Measurements from ENCODE around the gene NAPEPLD.
"Not testable (repeated sequence)": the region's sequence is repeated elsewhere in the genome, so short reads cannot be mapped to it uniquely, and the experiment has no call there.

Gene NAPEPLD

GRCh38 chr7:103059471-103059870 is 89.4 kb downstream of the NAPEPLD start:
- Histone ChIP-seq H3K36me3 (ENCODE audit: control insufficient read depth in 2 of 2, insufficient read depth in 2 of 2, low read length in 2 of 2) (no peaks in the 10 kb centered on the region), H3K4me3 (ENCODE audit: low read length in 2 of 2) (no peak overlapping the region)

GRCh38 chr7:103058122-103058521 is 90.8 kb downstream of the NAPEPLD start:
- Histone ChIP-seq H3K36me3 (ENCODE audit: control insufficient read depth in 2 of 2, insufficient read depth in 2 of 2, low read length in 2 of 2) (no peaks in the 10 kb centered on the region), H3K4me3 (ENCODE audit: low read length in 2 of 2) (no peak overlapping the region), H3K27ac (ENCODE audit: low read length) (no peak overlapping the region), H3K4me1 (ENCODE audit: control insufficient read depth, insufficient read depth, low read length) (no peaks in the 10 kb centered on the region), H3K9me3 (ENCODE audit: control insufficient read depth in 2 of 2, low read length in 2 of 2) (no peaks in the 10 kb centered on the region), H3K27me3 (ENCODE audit: control insufficient read depth in 1 of 2, insufficient read depth in 2 of 2, low read length in 2 of 2) (no peaks in the 10 kb centered on the region), H3K9ac (ENCODE audit: low read length in 2 of 2) (no peak overlapping the region)

More at GRCh38 chr7:103059471-103059870, 89.4 kb downstream of the NAPEPLD start:
- Histone ChIP-seq H3K27me3 (ENCODE audit: control insufficient read depth in 1 of 2, insufficient read depth in 2 of 2, low read length in 2 of 2) (no peaks in the 10 kb centered on the region), H3K9ac (ENCODE audit: low read length in 2 of 2) (no peak overlapping the region), H3K27ac (ENCODE audit: low read length) (no peak overlapping the region), H3K4me1 (ENCODE audit: control insufficient read depth, insufficient read depth, low read length) (no peaks in the 10 kb centered on the region), H3K9me3 (ENCODE audit: control insufficient read depth in 2 of 2, low read length in 2 of 2) (no peaks in the 10 kb centered on the region)

- not testable (repeated sequence) for H3K9me3 ChIP-seq (ENCODE audit: control insufficient read depth in 2 of 2, low read length in 2 of 2)
Observed at GRCh38 chr7:103056006-103056405, 92.9 kb downstream of the NAPEPLD start.

GRCh38 chr7:103051519-103051918 is 97.4 kb downstream of the NAPEPLD start:
- Histone ChIP-seq H3K9me3 (ENCODE audit: control insufficient read depth in 2 of 2, low read length in 2 of 2) (no peaks in the 10 kb centered on the region), H3K4me1 (ENCODE audit: control insufficient read depth, insufficient read depth, low read length) (no peaks in the 10 kb centered on the region), H3K27ac (ENCODE audit: low read length) (no peak overlapping the region), H3K27me3 (ENCODE audit: control insufficient read depth in 1 of 2, insufficient read depth in 2 of 2, low read length in 2 of 2) (no peaks in the 10 kb centered on the region), H3K4me3 (ENCODE audit: low read length in 2 of 2) (no peak overlapping the region), H3K9ac (ENCODE audit: low read length in 2 of 2) (no peak overlapping the region), H3K36me3 (ENCODE audit: control insufficient read depth in 2 of 2, insufficient read depth in 2 of 2, low read length in 2 of 2) (no peaks in the 10 kb centered on the region)

More at GRCh38 chr7:103056006-103056405, 92.9 kb downstream of the NAPEPLD start:
- not testable (repeated sequence) for H3K9ac ChIP-seq (ENCODE audit: low read length in 2 of 2); H3K36me3 ChIP-seq (ENCODE audit: control insufficient read depth in 2 of 2, insufficient read depth in 2 of 2, low read length in 2 of 2); H3K27ac ChIP-seq (ENCODE audit: low read length); H3K27me3 ChIP-seq (ENCODE audit: control insufficient read depth in 1 of 2, insufficient read depth in 2 of 2, low read length in 2 of 2); H3K4me1 ChIP-seq (ENCODE audit: control insufficient read depth, insufficient read depth, low read length); H3K4me3 ChIP-seq (ENCODE audit: low read length in 2 of 2)

All from stomach smooth muscle (tissue), 2 donors.